Neural progenitor cell (in vitro differentiated cells): ENCODE measurements around the gene ASB15.
"Not testable (repeated sequence)": the region's sequence is repeated elsewhere in the genome, so short reads cannot be mapped to it uniquely, and the experiment has no call there.

Experiments
- CTCF ChIP-seq: fragments of 200-600 bp; sonication (generic); IDR thresholded peaks from 2 replicates; pipeline ENCODE4 v1.5.1; 2017; ENCODE audit warnings: antibody characterized with exemption, mild to moderate bottlenecking
- EZH2 ChIP-seq: fragments of 200-600 bp; sonication (generic); IDR thresholded peaks from 2 replicates; pipeline ENCODE4 v1.6.1; 2017; ENCODE audit warnings: antibody characterized with exemption, mild to moderate bottlenecking, moderate library complexity

GRCh38 chr7:123634011-123634573, 32.5 kb downstream of the ASB15 start:
- not testable (repeated sequence) for TF ChIP-seq CTCF, EZH2
